GM12878 (cell line): ENCODE results near the gene UGT1A8. TPM values are rescaled to one million over a fixed set of nuclear protein-coding genes. Genes with fewer than 3 reads are reported as not detected.

Experiments used
- ATAC-seq: fragments of 200-7000 bp; cut with Tn5 transposase; 3 replicates; pipeline ENCODE4 v1.9.1; 2020; ENCODE audit warnings: mild to moderate bottlenecking, moderate library complexity
- BruUV-seq: library from RNA; stranded (reverse); fragments of 400-500 nt; replicated peaks from 2 replicates; lab custom pipeline; 2021; lab: Mats Ljungman, UMichigan
- CTCF ChIA-PET: fragments of 300-600 bp; sonication (Branson Sonifier 250); formaldehyde crosslinking; extraction: SDS; loops from one replicate; lab custom pipeline; 2021; ENCODE audit warnings: inconsistent platforms; lab: Yijun Ruan, JAX
- POLR2A ChIA-PET: fragments of 350-600 bp; formaldehyde crosslinking; extraction: SDS; loops from one replicate; lab custom pipeline; 2021; ENCODE audit warnings: inconsistent platforms; lab: Charles Lee
- RAD21 ChIA-PET: fragments of 300-600 bp; sonication (Branson Sonifier 250); formaldehyde crosslinking; loops from one replicate; lab custom pipeline; 2023; ENCODE audit warnings: antibody characterized with exemption; ENCODE audit not compliant: unreplicated experiment; lab: Charles Lee
- SMC1A ChIA-PET: fragments of 300-600 bp; sonication (Branson Sonifier 250); formaldehyde crosslinking; loops from one replicate; lab custom pipeline; 2023; ENCODE audit not compliant: unreplicated experiment, uncharacterized antibody; lab: Charles Lee
- DNase-seq: peaks from one replicate; pipeline ENCODE4 v3.0.0-alpha.2; 2011; ENCODE audit warnings: low read depth, low spot score
- FAIRE-seq: peaks from 3 replicates; lab custom pipeline; 2011; peaks lifted over from hg19 to GRCh38; lab: Jason Lieb, UNC
- H2AFZ ChIP-seq: 2 replicates; pipeline ENCODE4 v1.6.0; 2011; ENCODE audit warnings: low read depth, low read length, control low read depth; ENCODE audit not compliant: control insufficient read depth
- H3K27ac ChIP-seq: 2 replicates; pipeline ENCODE4 v1.5.1; 2011; ENCODE audit warnings: control low read depth; ENCODE audit not compliant: control insufficient read depth, insufficient read depth
- H3K27me3 ChIP-seq, 2 experiments: replicated peaks in 1 of 2; 2 replicates each; pipeline versions ENCODE4 v1.6.0 to v1.6.1; 2011; ENCODE audit warnings: low read length in 1 of 2; ENCODE audit not compliant: control insufficient read depth in 2 of 2, insufficient read depth in 2 of 2
- H3K36me3 ChIP-seq, 2 experiments: 2 replicates each; pipeline ENCODE4 v1.5.1; 2011; ENCODE audit warnings: low read length in 1 of 2; ENCODE audit not compliant: control insufficient read depth in 2 of 2, insufficient read depth in 2 of 2
- H3K4me1 ChIP-seq: 2 replicates; pipeline ENCODE4 v1.6.1; 2011; ENCODE audit warnings: mild to moderate bottlenecking, low read length, moderate library complexity, mixed read lengths; ENCODE audit not compliant: control insufficient read depth, insufficient read depth
- H3K4me2 ChIP-seq: 2 replicates; pipeline ENCODE4 v1.6.0; 2011; ENCODE audit warnings: control low read depth; ENCODE audit not compliant: control insufficient read depth, insufficient read depth
- H3K4me3 ChIP-seq: fragments of 200-600 bp; sonication (generic); 2 replicates; pipeline ENCODE4 v1.5.1; 2016
- H3K79me2 ChIP-seq: 2 replicates; pipeline ENCODE4 v1.6.0; 2011; ENCODE audit warnings: low read length; ENCODE audit not compliant: control insufficient read depth, insufficient read depth
- H3K9ac ChIP-seq: 2 replicates; pipeline ENCODE4 v1.8.0; 2011; ENCODE audit warnings: low read length, control low read depth, mixed read lengths; ENCODE audit not compliant: control insufficient read depth, insufficient read depth
- H3K9me3 ChIP-seq: replicated peaks from 3 replicates; pipeline ENCODE4 v1.5.1; 2011; ENCODE audit warnings: mild to moderate bottlenecking, low read length; ENCODE audit not compliant: control insufficient read depth, insufficient read depth
- H4K20me1 ChIP-seq: 2 replicates; pipeline ENCODE4 v1.6.0; 2011; ENCODE audit not compliant: control insufficient read depth, insufficient read depth
- BACH1 ChIP-seq: fragments of 450-650 bp; IDR thresholded peaks from 2 replicates; pipeline ENCODE4 v1.6.1; 2017; ENCODE audit warnings: mild to moderate bottlenecking, borderline replicate concordance
- BRCA1 ChIP-seq: IDR thresholded peaks from 2 replicates; pipeline ENCODE4 v1.6.1; 2011; ENCODE audit warnings: low read depth, low read length, improper control_type of control experiment
- CHD4 ChIP-seq: fragments of 200-600 bp; sonication (generic); IDR thresholded peaks from 2 replicates; pipeline ENCODE4 v1.6.1; 2016; ENCODE audit warnings: mild to moderate bottlenecking
- CREB1 ChIP-seq: IDR thresholded peaks from 2 replicates; pipeline ENCODE4 v1.6.1; 2012; ENCODE audit warnings: low read depth, mild to moderate bottlenecking, inconsistent platforms
- HCFC1 ChIP-seq: fragments of 150-350 bp; IDR thresholded peaks from 2 replicates; pipeline ENCODE4 v1.6.1; 2014; ENCODE audit warnings: low read length
- HDGF ChIP-seq: fragments of 450-650 bp; IDR thresholded peaks from 2 replicates; pipeline ENCODE4 v1.6.1; 2016; ENCODE audit warnings: antibody characterized with exemption
- NFXL1 ChIP-seq: fragments of 450-650 bp; IDR thresholded peaks from 2 replicates; pipeline ENCODE4 v1.6.1; 2017; ENCODE audit warnings: antibody characterized with exemption, mild to moderate bottlenecking, borderline replicate concordance
- PAX5 ChIP-seq: IDR thresholded peaks from 2 replicates; pipeline ENCODE4 v1.6.1; 2011; ENCODE audit warnings: low read depth, low read length, borderline replicate concordance
- POLR2AphosphoS2 ChIP-seq: IDR thresholded peaks from 2 replicates; pipeline ENCODE4 v1.6.1; 2011; ENCODE audit warnings: low read depth, mild to moderate bottlenecking, low read length, improper control_type of control experiment, moderate library complexity
- RAD51 ChIP-seq: fragments of 450-650 bp; IDR thresholded peaks from 2 replicates; pipeline ENCODE4 v1.6.1; 2016; ENCODE audit warnings: moderate library complexity, mild to moderate bottlenecking, inconsistent platforms
- SMAD1 ChIP-seq: fragments of 450-650 bp; IDR thresholded peaks from 2 replicates; pipeline ENCODE4 v1.6.1; 2018; ENCODE audit warnings: mild to moderate bottlenecking, low read depth; ENCODE audit not compliant: partially characterized antibody
- STAT1 ChIP-seq: fragments of 450-650 bp; conservative IDR thresholded peaks from 2 replicates; pipeline ENCODE4 v1.6.1; 2014; ENCODE audit warnings: antibody characterized with exemption, mild to moderate bottlenecking
- ZNF217 ChIP-seq: fragments of 450-650 bp; IDR thresholded peaks from 2 replicates; pipeline ENCODE4 v1.6.1; 2017; ENCODE audit warnings: antibody characterized with exemption, mild to moderate bottlenecking
- WGBS: methylation state at CpG from one replicate; pipeline ENCODE4 v1.1.6; 2016; ENCODE audit warnings: low lambda C conversion rate; ENCODE audit not compliant: insufficient replicate concordance, insufficient coverage; ENCODE audit errors: missing lambda C conversion rate; 5-methylcytosine and 5-hydroxymethylcytosine counted together
- in situ Hi-C: fragments of 300-500 bp; cut with MboI; formaldehyde crosslinking; loops from 9 replicates; pipeline ENCODE4 v1.14.3; 2018; ENCODE audit warnings: mixed read lengths
- intact Hi-C: fragments of 100-400 bp; cut with micrococcal nuclease; formaldehyde crosslinking; loops from one replicate; pipeline ENCODE4 v1.14.2; 2022; ENCODE audit not compliant: unreplicated experiment
- polyA plus RNA-seq, 11 experiments: library from polyadenylated mRNA; depleted of rRNA in 4 of 11; unstranded in 6 of 11; stranded (reverse) in 5 of 11; fragments of >200 nt; fragmentation: Nextera tagmentation in 4 of 11; fragmentation: Illumina TruSeq in 1 of 11; extraction: Ambion mirVana in 4 of 11; extraction: Trizol in 1 of 11; gene quantifications; 1 replicate in 1 of 11; 2 replicates in 10 of 11; pipeline versions ENCODE4 v1.2.1 to v1.2.3, GENCODE V29; 2011 to 2016; ENCODE audit warnings: inconsistent platforms in 2 of 11, missing spikeins in 2 of 11, low read depth in 1 of 11
- total RNA-seq, 4 experiments: library from RNA; depleted of rRNA in 3 of 4; stranded (reverse); fragments of >200 nt in 3 of 4; fragmentation: Illumina TruSeq in 1 of 4; extraction: Trizol in 1 of 4; gene quantifications; 2 replicates each; pipeline versions ENCODE4 v1.2.1 to v1.2.3, GENCODE V29; 2013 to 2021
- TF ChIP-seq, protein P1 (sequence below): IDR thresholded peaks from 2 replicates; pipeline ENCODE4 v1.6.1; 2011; ENCODE audit warnings: low read depth, low read length, improper control_type of control experiment, borderline replicate concordance

The UGT1A8 gene
- total and polyA plus RNA-seq, 10 of the 15 experiments (the other 5 are each of a cell fraction or from before 2014, with no cell fraction given) = not detected

DNA sequence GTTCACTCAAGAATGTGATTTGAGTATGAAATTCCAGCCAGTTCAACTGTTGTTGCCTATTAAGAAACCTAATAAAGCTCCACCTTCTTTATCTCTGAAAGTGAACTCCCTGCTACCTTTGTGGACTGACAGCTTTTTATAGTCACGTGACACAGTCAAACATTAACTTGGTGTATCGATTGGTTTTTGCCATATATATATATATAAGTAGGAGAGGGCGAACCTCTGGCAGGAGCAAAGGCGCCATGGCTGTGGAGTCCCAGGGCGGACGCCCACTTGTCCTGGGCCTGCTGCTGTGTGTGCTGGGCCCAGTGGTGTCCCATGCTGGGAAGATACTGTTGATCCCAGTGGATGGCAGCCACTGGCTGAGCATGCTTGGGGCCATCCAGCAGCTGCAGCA is 142.6 kb downstream of the UGT1A8 start, which contains the start of gene UGT1A1:
Gene UGT1A1 (plus strand): TSS at position 228 of the 400 bp plus-strand sequence. CDS start 18 bp downstream, at position 246.
- FAIRE-seq = no peak
- Histone ChIP-seq H2AFZ (no peak within 1 kb of the TSS), H3K9ac (no peak within 1 kb of the TSS), H3K27me3 (peaks cover 0 to 3% of the 10 kb centered on the region in 2 experiments; a peak in 1 of 4 replicates), H3K9me3 (no peaks in the 10 kb centered on the region), H3K36me3 (no peaks in the 10 kb centered on the region), H4K20me1 (no peaks in the 10 kb centered on the region), H3K79me2 (no peaks in the 10 kb centered on the region), H3K4me2 (no peak within 1 kb of the TSS), H3K4me3 (no peak within 1 kb of the TSS), H3K27ac (no peak within 1 kb of the TSS), H3K4me1 (no peaks in the 10 kb centered on the region)
- no peak for ATAC-seq
- RAD21 ChIA-PET = interaction anchor here (1.1 kb wide), 1 partner anchor 406 kb away, joined by 3 read pairs; no protein-coding TSS in a partner anchor
- no TSS peak for BruUV-seq
- no peak for DNase-seq
- no peak for TF ChIP-seq STAT1
- peak; percentile 61; the same call in 1 of the 2 replicates for TF ChIP-seq RAD51
- in situ Hi-C loops = no loop called here
- CTCF ChIA-PET = no interaction called here
- 28% methylated on average over 6 of the region's 6 CpGs for WGBS
- POLR2A ChIA-PET = no interaction called here
- intact Hi-C loops = no loop called here
- SMC1A ChIA-PET = no interaction called here

DNA sequence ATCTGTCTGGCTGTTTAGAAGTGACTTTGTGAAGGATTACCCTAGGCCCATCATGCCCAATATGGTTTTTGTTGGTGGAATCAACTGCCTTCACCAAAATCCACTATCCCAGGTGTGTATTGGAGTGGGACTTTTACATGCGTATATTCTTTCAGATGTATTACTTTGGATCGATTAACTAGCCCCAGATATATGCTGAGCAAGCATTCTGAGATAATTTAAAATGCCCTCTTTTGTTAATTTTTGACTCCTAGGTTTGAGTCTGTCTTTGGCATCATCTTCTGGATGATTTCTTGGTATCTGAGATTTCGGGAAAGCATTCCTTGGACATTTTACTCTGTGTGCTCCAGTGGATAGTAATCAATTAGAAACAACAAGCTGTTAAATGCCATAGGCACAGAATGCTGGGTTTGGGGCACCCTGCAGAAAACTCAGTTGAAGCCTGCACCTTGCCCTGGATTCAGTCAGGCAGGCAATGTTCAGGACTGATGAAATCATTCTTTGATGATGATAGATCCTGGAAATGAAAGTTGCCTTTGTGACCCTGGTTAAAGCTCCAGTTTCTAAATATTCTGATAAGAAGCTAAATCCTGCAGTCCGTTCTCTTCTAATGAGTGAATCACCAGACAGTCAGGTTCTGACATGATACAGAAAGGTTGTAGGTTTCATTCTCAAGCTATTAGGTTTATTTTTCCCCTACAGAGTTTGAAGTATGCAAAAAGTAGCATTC is 143.8 kb downstream of the UGT1A8 start:
- ChIA-PET POLR2A (no interaction called here), RAD21 (interaction anchor here (1.1 kb wide), 1 partner anchor 407 kb away, joined by 3 read pairs; no protein-coding TSS in a partner anchor), SMC1A (no interaction called here), CTCF (no interaction called here)
- H2AFZ ChIP-seq = no peak overlapping the region
- H3K79me2 ChIP-seq = no peaks in the 10 kb centered on the region
- no peak overlapping the region for H3K9ac ChIP-seq
- H3K9me3 ChIP-seq = no peaks in the 10 kb centered on the region
- BruUV-seq = no TSS peak
- FAIRE-seq = no peak
- no peak for DNase-seq
- no peaks in the 10 kb centered on the region for H3K36me3 ChIP-seq
- whole genome bisulfite sequencing = 29% methylated on average over 4 of the region's 4 CpGs
- peaks cover 0 to 3% of the 10 kb centered on the region in 2 experiments; a peak in 1 of 4 replicates for H3K27me3 ChIP-seq
- H4K20me1 ChIP-seq = no peaks in the 10 kb centered on the region
- H3K27ac ChIP-seq = no peak overlapping the region
- no peak for TF ChIP-seq POLR2AphosphoS2
- TF ChIP-seq HDGF = no peak
- no peak for TF ChIP-seq PAX5
- TF ChIP-seq CHD4 = no peak
- no peak for TF ChIP-seq ZNF217
- no peak for TF ChIP-seq SMAD1
- no peak for TF ChIP-seq HCFC1
- no peak for TF ChIP-seq BACH1
- no peak for TF ChIP-seq CREB1
- no peak for TF ChIP-seq NFXL1
- TF ChIP-seq BRCA1 = no peak
- TF ChIP-seq, protein P1, sequence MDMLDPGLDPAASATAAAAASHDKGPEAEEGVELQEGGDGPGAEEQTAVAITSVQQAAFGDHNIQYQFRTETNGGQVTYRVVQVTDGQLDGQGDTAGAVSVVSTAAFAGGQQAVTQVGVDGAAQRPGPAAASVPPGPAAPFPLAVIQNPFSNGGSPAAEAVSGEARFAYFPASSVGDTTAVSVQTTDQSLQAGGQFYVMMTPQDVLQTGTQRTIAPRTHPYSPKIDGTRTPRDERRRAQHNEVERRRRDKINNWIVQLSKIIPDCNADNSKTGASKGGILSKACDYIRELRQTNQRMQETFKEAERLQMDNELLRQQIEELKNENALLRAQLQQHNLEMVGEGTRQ = no peak
- TF ChIP-seq, all 136 proteins: peak for 0
- H3K4me1 ChIP-seq = no peaks in the 10 kb centered on the region
- no peak overlapping the region for H3K4me2 ChIP-seq
- intact Hi-C loops = no loop called here
- H3K4me3 ChIP-seq = no peak overlapping the region
- ATAC-seq = no peak
- in situ Hi-C loops = no loop called here
